ENCODE data around the gene FGD2. TPM values are rescaled to one million over a fixed set of nuclear protein-coding genes. Genes with fewer than 3 reads are reported as not detected.

The FGD2 gene
- total and polyA plus RNA-seq, 3 donors from 2014 or later = 5.8 to 16.0 (median 7.0) TPM

DNA sequence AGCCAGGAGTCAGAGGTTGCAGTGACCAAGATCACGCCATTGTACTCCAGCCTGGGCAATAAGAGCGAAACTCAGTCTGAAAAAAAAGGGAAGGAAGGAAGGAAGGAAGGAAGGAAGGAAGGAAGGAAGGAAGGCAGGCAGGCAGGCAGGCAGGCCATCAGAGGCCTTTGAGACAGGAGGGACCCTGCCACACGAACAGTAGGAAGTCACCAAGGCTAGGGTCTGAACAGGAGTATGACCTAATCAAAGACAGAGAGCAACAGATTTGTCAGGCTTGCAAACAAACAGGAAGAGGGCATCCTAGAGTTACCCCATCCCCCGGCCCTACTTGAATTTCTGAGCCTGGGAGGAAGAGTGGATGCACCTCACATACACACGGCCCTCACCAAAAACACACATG, 67.1 kb downstream of the FGD2 start:
- intact Hi-C loops (cut with DNase I; ENCODE audit: low total_unique reads) = no loop called here
- no peaks in the 10 kb centered on the region for H3K9me3 ChIP-seq
- WGBS, 2 donors = 90 to 91% methylated on average over 5 of the region's 5 CpGs
- DNase-seq = no peak
- no peak overlapping the region for H3K4me3 ChIP-seq
- no peaks in the 10 kb centered on the region for H3K27me3 ChIP-seq
- H3K4me1 ChIP-seq = peaks cover 4% of the 10 kb centered on the region
- H3K36me3 ChIP-seq (ENCODE audit: low read depth, missing control alignments) = no peaks in the 10 kb centered on the region
- no peak for TF ChIP-seq POLR2A (IDR thresholded peaks at IDR 0.05)
- TF ChIP-seq, protein P1, sequence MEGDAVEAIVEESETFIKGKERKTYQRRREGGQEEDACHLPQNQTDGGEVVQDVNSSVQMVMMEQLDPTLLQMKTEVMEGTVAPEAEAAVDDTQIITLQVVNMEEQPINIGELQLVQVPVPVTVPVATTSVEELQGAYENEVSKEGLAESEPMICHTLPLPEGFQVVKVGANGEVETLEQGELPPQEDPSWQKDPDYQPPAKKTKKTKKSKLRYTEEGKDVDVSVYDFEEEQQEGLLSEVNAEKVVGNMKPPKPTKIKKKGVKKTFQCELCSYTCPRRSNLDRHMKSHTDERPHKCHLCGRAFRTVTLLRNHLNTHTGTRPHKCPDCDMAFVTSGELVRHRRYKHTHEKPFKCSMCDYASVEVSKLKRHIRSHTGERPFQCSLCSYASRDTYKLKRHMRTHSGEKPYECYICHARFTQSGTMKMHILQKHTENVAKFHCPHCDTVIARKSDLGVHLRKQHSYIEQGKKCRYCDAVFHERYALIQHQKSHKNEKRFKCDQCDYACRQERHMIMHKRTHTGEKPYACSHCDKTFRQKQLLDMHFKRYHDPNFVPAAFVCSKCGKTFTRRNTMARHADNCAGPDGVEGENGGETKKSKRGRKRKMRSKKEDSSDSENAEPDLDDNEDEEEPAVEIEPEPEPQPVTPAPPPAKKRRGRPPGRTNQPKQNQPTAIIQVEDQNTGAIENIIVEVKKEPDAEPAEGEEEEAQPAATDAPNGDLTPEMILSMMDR (IDR thresholded peaks at IDR 0.05) = no peak
- no peak overlapping the region for H3K27ac ChIP-seq

DNA sequence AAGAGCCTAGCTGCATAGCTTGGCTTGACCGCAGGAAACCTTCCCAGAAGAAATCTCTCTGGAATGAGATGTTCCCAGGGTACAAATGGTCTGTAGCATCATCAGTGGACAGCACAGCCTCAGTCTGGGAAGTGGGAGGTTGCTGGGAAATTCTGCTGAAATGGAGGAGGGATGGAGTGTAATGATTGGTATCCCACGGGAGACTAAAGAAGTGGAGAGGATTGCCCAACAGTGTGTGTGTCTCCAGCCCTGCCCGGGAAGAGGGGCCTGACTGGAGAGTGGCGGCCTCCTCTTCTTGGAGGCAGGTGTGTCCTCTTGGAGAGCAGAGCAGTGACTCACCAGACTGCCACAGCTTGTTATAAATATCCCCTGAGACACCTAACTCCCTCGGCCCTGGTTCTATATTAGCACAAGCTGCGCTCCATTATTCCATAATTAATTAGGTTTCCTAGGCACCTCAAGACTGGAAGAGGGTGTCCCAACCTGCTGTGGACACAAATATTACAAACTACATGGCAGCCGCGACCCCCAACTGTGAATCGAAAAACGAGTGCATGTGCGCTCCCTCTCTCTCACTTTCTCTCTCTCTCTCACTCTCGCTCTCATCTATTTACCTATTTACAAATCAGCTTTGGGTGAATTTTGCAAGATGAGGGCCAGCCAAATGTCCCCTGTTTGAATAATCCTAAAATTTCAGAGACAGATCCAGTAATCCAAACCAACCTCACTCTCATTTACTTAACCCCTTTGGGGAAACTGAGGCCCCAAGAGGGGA, 68.8 kb downstream of the FGD2 start:
- Histone ChIP-seq H3K27ac (no peak overlapping the region), H3K27me3 (no peaks in the 10 kb centered on the region), H3K4me3 (no peak overlapping the region), H3K36me3 (ENCODE audit: low read depth, missing control alignments) (no peaks in the 10 kb centered on the region), H3K9me3 (no peaks in the 10 kb centered on the region), H3K4me1 (peaks cover 7% of the 10 kb centered on the region)
- 85 to 89% methylated on average over 11 to 12 of the region's 12 CpGs for WGBS, 2 donors
- intact Hi-C loops (cut with DNase I; ENCODE audit: low total_unique reads) = no loop called here
- no peak for TF ChIP-seq POLR2A (IDR thresholded peaks at IDR 0.05)
- TF ChIP-seq, protein P1 (IDR thresholded peaks at IDR 0.05) = no peak
- no peak for DNase-seq

DNA sequence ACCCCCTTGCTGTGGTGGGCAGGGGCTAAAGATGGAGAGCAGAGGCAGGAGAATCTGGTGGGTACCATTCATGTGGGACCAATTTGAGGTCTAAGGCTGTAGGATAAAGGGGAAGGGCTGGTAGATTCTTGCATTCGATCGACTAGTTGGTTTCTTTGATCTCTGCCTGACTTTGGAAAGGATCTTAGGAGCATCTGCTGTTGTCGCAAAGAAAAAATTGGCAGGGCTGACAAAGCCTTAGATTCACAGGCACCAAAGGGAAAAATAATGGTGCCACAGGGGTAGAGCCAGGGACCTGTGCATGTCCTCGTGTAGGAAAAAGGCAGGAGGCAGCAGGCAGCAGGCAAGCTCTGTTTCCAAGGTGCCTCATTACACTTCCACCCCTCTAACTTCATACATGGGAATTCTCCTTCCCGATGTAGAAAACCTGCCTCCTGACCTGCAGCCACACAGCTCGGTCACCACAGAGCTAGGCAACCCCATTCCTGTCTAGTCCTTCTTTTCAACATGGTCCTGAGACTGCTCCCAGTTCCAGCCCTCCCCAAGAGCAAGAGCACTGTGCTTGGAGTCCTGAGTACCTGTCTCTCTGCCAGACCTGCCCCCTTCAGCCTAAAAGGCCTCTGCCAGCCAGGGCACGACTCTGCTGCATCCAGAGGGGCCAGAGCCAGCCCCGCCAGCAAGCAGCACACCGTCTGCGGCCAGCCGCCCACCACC, 71.9 kb downstream of the FGD2 start:
- Histone ChIP-seq H3K27me3 (no peaks in the 10 kb centered on the region), H3K4me3 (no peak overlapping the region), H3K4me1 (peaks cover 17% of the 10 kb centered on the region), H3K36me3 (ENCODE audit: low read depth, missing control alignments) (no peaks in the 10 kb centered on the region), H3K27ac (no peak overlapping the region), H3K9me3 (no peaks in the 10 kb centered on the region)
- DNase-seq = peak; percentile 23
- intact Hi-C loops (cut with DNase I; ENCODE audit: low total_unique reads) = no loop called here
- 34 to 49% methylated on average over 5 to 11 of the region's 11 CpGs for WGBS, 2 donors
- no peak for TF ChIP-seq POLR2A (IDR thresholded peaks at IDR 0.05)
- TF ChIP-seq, protein P1 (IDR thresholded peaks at IDR 0.05) = no peak

DNA sequence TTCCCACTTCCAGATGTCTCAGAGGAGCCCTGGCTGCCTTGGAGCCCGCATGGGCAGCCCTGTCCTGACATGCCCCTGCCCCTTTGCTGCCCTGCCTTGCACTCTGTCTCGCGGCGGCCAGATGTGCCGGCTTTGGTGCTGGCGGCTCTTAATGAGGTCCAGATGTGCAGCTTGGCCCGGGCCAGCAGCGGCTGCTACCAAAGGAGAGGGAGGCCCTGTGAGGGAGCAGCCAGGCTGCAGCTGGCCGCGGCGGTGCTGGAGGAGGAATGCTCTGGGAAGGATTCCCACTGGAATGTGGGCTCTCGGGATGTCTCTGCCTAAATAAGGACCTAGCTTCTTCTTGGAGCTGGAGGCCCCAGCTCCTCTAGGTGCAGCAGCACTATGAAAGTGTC, 72.4 kb downstream of the FGD2 start:
- WGBS, 2 donors = 20 to 25% methylated on average over 2 to 12 of the region's 12 CpGs
- DNase-seq = peak; percentile 83
- no peaks in the 10 kb centered on the region for H3K9me3 ChIP-seq
- peaks cover 21% of the 10 kb centered on the region for H3K4me1 ChIP-seq
- no peak overlapping the region for H3K4me3 ChIP-seq
- intact Hi-C loops (cut with DNase I; ENCODE audit: low total_unique reads) = no loop called here
- TF ChIP-seq, protein P1 (IDR thresholded peaks at IDR 0.05) = no peak
- TF ChIP-seq POLR2A (IDR thresholded peaks at IDR 0.05) = no peak
- no peaks in the 10 kb centered on the region for H3K36me3 ChIP-seq (ENCODE audit: low read depth, missing control alignments)
- no peaks in the 10 kb centered on the region for H3K27me3 ChIP-seq
- H3K27ac ChIP-seq = no peak overlapping the region

Other genes with a start within 250 kb of the FGD2 start
- gene CPNE5, start 166.2 kb upstream of the FGD2 start, total RNA-seq = 100 to 1,000 TPM in 1 of 2 donors, 10 to 100 TPM in 1; 97.8 to 137 TPM
- gene CPNE5, start 166.2 kb upstream of the FGD2 start, polyA plus RNA-seq (ENCODE audit: insufficient read depth, low read depth, low replicate concordance) = 44.2 TPM
- 10 to 100 TPM; 35.0 to 39.4 TPM for gene PPIL1, start 130.9 kb upstream of the FGD2 start, total RNA-seq
- 41.2 TPM for gene PPIL1, start 130.9 kb upstream of the FGD2 start, polyA plus RNA-seq (ENCODE audit: insufficient read depth, low read depth, low replicate concordance)
- gene C6orf89, start 119.7 kb upstream of the FGD2 start, total RNA-seq = 10 to 100 TPM; 78.9 to 80.3 TPM
- gene C6orf89, start 119.7 kb upstream of the FGD2 start, polyA plus RNA-seq (ENCODE audit: insufficient read depth, low read depth, low replicate concordance) = 93.6 TPM
- gene PI16, start 50.9 kb upstream of the FGD2 start, total RNA-seq = 10 to 100 TPM in 1 of 2 donors, 1 to 10 TPM in 1; 9.8 to 24.7 TPM
- gene PI16, start 50.9 kb upstream of the FGD2 start, polyA plus RNA-seq (ENCODE audit: insufficient read depth, low read depth, low replicate concordance) = 79.3 TPM
- gene MTCH1, start 19.5 kb upstream of the FGD2 start, total RNA-seq = 100 to 1,000 TPM; 227 to 316 TPM
- 157 TPM for gene MTCH1, start 19.5 kb upstream of the FGD2 start, polyA plus RNA-seq (ENCODE audit: insufficient read depth, low read depth, low replicate concordance)
- 10 to 100 TPM; 20.4 to 30.8 TPM for gene PIM1, start 164.5 kb downstream of the FGD2 start, total RNA-seq
- 28.0 TPM for gene PIM1, start 164.5 kb downstream of the FGD2 start, polyA plus RNA-seq (ENCODE audit: insufficient read depth, low read depth, low replicate concordance)

Measured in testis (tissue), 3 donors.